Activated B cell treated with CpG ODN at 0.5 μM for 24 hours (primary cell): ENCODE results near the gene CYP2E1. TPM values are rescaled to one million over a fixed set of nuclear protein-coding genes. Genes with fewer than 3 reads are reported as not detected.

Experiments used
- ATAC-seq: fragments of 200-7000 bp; cut with Tn5 transposase; one replicate; pipeline ENCODE4 v1.10.0; 2021; ENCODE audit warnings: low read depth, mild to moderate bottlenecking, moderate library complexity
- CTCF ChIA-PET: fragments of 350-600 bp; sonication (Branson Sonifier 250); formaldehyde crosslinking; loops from one replicate; lab custom pipeline; 2021; ENCODE audit warnings: antibody characterized with exemption; lab: Charles Lee
- POLR2A ChIA-PET: fragments of 350-600 bp; sonication (Branson Sonifier 250); formaldehyde crosslinking; loops from one replicate; lab custom pipeline; 2021; ENCODE audit warnings: antibody characterized with exemption; lab: Charles Lee
- DNase-seq: peaks from one replicate; pipeline ENCODE4 v3.0.0; 2022
- H3K27ac Mint-ChIP-seq: one replicate; pipeline ENCODE4 v1.8.0; 2020; ENCODE audit warnings: mixed read lengths
- H3K27me3 Mint-ChIP-seq: one replicate; pipeline ENCODE4 v1.8.0; 2021; ENCODE audit warnings: mixed read lengths
- H3K36me3 Mint-ChIP-seq: one replicate; pipeline ENCODE4 v1.8.0; 2021; ENCODE audit warnings: low read depth, mixed read lengths
- H3K4me1 Mint-ChIP-seq: one replicate; pipeline ENCODE4 v1.8.0; 2021; ENCODE audit warnings: mixed read lengths
- H3K4me3 Mint-ChIP-seq: one replicate; pipeline ENCODE4 v1.8.0; 2020; ENCODE audit warnings: mild to moderate bottlenecking, mixed read lengths
- H3K9me3 Mint-ChIP-seq: one replicate; pipeline ENCODE4 v1.8.0; 2020; ENCODE audit warnings: mixed read lengths
- CTCF ChIP-seq: fragments of 200-600 bp; IDR thresholded peaks from one replicate; pipeline ENCODE4 v1.8.0; 2022; ENCODE audit warnings: antibody characterized with exemption, mild to moderate bottlenecking
- intact Hi-C: fragments of 100-400 bp; cut with micrococcal nuclease; formaldehyde crosslinking; loops from one replicate; pipeline ENCODE4 v1.15.1; 2024
- total RNA-seq: library from RNA; stranded (reverse); gene quantifications from 2 replicates; pipeline ENCODE4 v1.2.3, GENCODE V29; 2022

Gene CYP2E1
- total RNA-seq, 1 donor from 2014 or later, result 1.1 TPM

GRCh38 chr10:133555521-133555920 lies 28.4 kb downstream of the CYP2E1 start:
- DNase-seq, result no peak
- ChIA-PET POLR2A (no interaction called here), CTCF (no interaction called here)
- peaks cover 34% of the 10 kb centered on the region for H3K27me3 Mint-ChIP-seq
- H3K4me3 Mint-ChIP-seq, result no peak overlapping the region
- ATAC-seq, result no peak
- no peaks in the 10 kb centered on the region for H3K9me3 Mint-ChIP-seq
- no peak for TF ChIP-seq CTCF
- no peaks in the 10 kb centered on the region for H3K36me3 Mint-ChIP-seq
- intact Hi-C loops, result no loop called here
- H3K27ac Mint-ChIP-seq, result no peak overlapping the region
- H3K4me1 Mint-ChIP-seq, result no peaks in the 10 kb centered on the region

- ATAC-seq, result no peak
- TF ChIP-seq CTCF, result no peak
These were observed 30.2 kb downstream of the CYP2E1 start for GRCh38 chr10:133557381-133557780.

GRCh38 chr10:133559216-133559615 lies 32.1 kb downstream of the CYP2E1 start:
- Mint-ChIP-seq H3K27me3 (peaks cover 30% of the 10 kb centered on the region), H3K9me3 (no peaks in the 10 kb centered on the region), H3K27ac (no peak overlapping the region), H3K4me1 (no peaks in the 10 kb centered on the region), H3K4me3 (no peak overlapping the region), H3K36me3 (no peaks in the 10 kb centered on the region)
- ATAC-seq (no peak), DNase-seq (no peak)
- CTCF ChIA-PET, result no interaction called here
- intact Hi-C loops, result no loop called here
- POLR2A ChIA-PET, result no interaction called here
- TF ChIP-seq CTCF, result no peak

More at GRCh38 chr10:133557381-133557780, 30.2 kb downstream of the CYP2E1 start:
- Mint-ChIP-seq H3K4me3 (no peak overlapping the region), H3K27me3 (peaks cover 31% of the 10 kb centered on the region), H3K9me3 (no peaks in the 10 kb centered on the region), H3K4me1 (no peaks in the 10 kb centered on the region), H3K27ac (no peak overlapping the region), H3K36me3 (no peaks in the 10 kb centered on the region)
- ChIA-PET CTCF (no interaction called here), POLR2A (no interaction called here)
- intact Hi-C loops, result no loop called here
- no peak for DNase-seq

- Mint-ChIP-seq H3K4me3 (no peak overlapping the region), H3K36me3 (no peaks in the 10 kb centered on the region), H3K27ac (no peak overlapping the region), H3K27me3 (peaks cover 9% of the 10 kb centered on the region), H3K4me1 (no peaks in the 10 kb centered on the region), H3K9me3 (peaks cover 4% of the 10 kb centered on the region)
- ChIA-PET CTCF (no interaction called here), POLR2A (no interaction called here)
- no peak for ATAC-seq
- DNase-seq, result no peak
- intact Hi-C loops, result no loop called here
- TF ChIP-seq CTCF, result no peak
These were observed 37.7 kb downstream of the CYP2E1 start for GRCh38 chr10:133564816-133565215.

- Mint-ChIP-seq H3K36me3 (no peaks in the 10 kb centered on the region), H3K4me3 (no peak within 1 kb of the TSS), H3K27ac (no peak within 1 kb of the TSS), H3K27me3 (peaks cover 9% of the 10 kb centered on the region), H3K9me3 (peaks cover 4% of the 10 kb centered on the region), H3K4me1 (no peaks in the 10 kb centered on the region)
- no peak for ATAC-seq
- no peak for TF ChIP-seq CTCF
- DNase-seq, result no peak
- intact Hi-C loops, result no loop called here
- ChIA-PET CTCF (no interaction called here), POLR2A (no interaction called here)
These were observed 38.5 kb downstream of the CYP2E1 start, which contains the start of gene SYCE1 for GRCh38 chr10:133565441-133566294. Gene SYCE1 (minus strand): TSS chr10:133565583. CDS start chr10:133565529, 54 bp downstream.
